Measurements from ENCODE around the gene CALCR.

CALCR gene

DNA sequence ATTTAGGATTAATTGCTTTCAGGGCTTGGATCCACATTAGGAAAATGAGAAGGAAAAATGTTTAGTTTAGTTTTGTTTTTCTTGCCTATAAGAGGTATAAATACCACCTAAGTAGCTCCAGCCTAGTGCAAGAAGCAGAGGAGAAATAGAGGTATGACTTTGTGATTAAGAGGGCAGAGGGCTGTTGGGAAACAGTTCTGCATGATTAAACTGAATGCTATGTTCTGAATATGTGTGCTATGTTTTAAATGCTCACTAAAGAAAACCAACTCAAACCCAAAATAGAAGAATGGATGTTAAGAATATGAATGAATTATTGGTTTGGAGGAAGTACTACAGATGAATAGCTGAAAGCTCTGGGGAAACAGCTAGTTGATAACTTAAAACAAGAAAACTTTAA lies 7.6 kb downstream of the CALCR start:
- no peaks in the 10 kb centered on the region for H3K9me3 ChIP-seq (ENCODE audit: control insufficient read depth, insufficient read depth, low read depth, low read length)
- ChIA-PET POLR2A (no interaction called here), CTCF (interaction anchor here (0.7 to 2.2 kb wide), 4 partner anchors 8 to 1119 kb away, joined by 3 to 6 read pairs (median 3); no protein-coding TSS in a partner anchor)
- no peak overlapping the region for H3K4me3 ChIP-seq (ENCODE audit: low read depth, low read length)
- H3K36me3 ChIP-seq (ENCODE audit: control insufficient read depth in 2 of 2, insufficient read depth in 1 of 2, low read length in 2 of 2) = no peaks in the 10 kb centered on the region
- no peaks in the 10 kb centered on the region for H3K4me1 ChIP-seq (ENCODE audit: control insufficient read depth, insufficient read depth, low read length)
- H3K27ac ChIP-seq (ENCODE audit: extremely low read depth, low read depth, low read length) = no peak overlapping the region
- TF ChIP-seq, protein P1, sequence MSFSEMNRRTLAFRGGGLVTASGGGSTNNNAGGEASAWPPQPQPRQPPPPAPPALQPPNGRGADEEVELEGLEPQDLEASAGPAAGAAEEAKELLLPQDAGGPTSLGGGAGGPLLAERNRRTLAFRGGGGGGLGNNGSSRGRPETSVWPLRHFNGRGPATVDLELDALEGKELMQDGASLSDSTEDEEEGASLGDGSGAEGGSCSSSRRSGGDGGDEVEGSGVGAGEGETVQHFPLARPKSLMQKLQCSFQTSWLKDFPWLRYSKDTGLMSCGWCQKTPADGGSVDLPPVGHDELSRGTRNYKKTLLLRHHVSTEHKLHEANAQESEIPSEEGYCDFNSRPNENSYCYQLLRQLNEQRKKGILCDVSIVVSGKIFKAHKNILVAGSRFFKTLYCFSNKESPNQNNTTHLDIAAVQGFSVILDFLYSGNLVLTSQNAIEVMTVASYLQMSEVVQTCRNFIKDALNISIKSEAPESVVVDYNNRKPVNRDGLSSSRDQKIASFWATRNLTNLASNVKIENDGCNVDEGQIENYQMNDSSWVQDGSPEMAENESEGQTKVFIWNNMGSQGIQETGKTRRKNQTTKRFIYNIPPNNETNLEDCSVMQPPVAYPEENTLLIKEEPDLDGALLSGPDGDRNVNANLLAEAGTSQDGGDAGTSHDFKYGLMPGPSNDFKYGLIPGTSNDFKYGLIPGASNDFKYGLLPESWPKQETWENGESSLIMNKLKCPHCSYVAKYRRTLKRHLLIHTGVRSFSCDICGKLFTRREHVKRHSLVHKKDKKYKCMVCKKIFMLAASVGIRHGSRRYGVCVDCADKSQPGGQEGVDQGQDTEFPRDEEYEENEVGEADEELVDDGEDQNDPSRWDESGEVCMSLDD (tag by site-specific recombination; IDR thresholded peaks at IDR 0.05) = no peak
- TF ChIP-seq OVOL3 (tag by site-specific recombination; IDR thresholded peaks at IDR 0.05) = no peak
- TF ChIP-seq ZNF416 (tag by site-specific recombination; IDR thresholded peaks at IDR 0.05) = no peak
- TF ChIP-seq, protein P2, sequence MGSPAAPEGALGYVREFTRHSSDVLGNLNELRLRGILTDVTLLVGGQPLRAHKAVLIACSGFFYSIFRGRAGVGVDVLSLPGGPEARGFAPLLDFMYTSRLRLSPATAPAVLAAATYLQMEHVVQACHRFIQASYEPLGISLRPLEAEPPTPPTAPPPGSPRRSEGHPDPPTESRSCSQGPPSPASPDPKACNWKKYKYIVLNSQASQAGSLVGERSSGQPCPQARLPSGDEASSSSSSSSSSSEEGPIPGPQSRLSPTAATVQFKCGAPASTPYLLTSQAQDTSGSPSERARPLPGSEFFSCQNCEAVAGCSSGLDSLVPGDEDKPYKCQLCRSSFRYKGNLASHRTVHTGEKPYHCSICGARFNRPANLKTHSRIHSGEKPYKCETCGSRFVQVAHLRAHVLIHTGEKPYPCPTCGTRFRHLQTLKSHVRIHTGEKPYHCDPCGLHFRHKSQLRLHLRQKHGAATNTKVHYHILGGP (tag by site-specific recombination; IDR thresholded peaks at IDR 0.05) = no peak
- TF ChIP-seq, protein P3, sequence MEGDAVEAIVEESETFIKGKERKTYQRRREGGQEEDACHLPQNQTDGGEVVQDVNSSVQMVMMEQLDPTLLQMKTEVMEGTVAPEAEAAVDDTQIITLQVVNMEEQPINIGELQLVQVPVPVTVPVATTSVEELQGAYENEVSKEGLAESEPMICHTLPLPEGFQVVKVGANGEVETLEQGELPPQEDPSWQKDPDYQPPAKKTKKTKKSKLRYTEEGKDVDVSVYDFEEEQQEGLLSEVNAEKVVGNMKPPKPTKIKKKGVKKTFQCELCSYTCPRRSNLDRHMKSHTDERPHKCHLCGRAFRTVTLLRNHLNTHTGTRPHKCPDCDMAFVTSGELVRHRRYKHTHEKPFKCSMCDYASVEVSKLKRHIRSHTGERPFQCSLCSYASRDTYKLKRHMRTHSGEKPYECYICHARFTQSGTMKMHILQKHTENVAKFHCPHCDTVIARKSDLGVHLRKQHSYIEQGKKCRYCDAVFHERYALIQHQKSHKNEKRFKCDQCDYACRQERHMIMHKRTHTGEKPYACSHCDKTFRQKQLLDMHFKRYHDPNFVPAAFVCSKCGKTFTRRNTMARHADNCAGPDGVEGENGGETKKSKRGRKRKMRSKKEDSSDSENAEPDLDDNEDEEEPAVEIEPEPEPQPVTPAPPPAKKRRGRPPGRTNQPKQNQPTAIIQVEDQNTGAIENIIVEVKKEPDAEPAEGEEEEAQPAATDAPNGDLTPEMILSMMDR (tag by site-specific recombination; IDR thresholded peaks at IDR 0.05) = no peak
- no peak for TF ChIP-seq ZNF394 (tag by site-specific recombination; IDR thresholded peaks at IDR 0.05; ENCODE audit: borderline replicate concordance)
- TF ChIP-seq ZNF610 (tag by site-specific recombination; IDR thresholded peaks at IDR 0.05; ENCODE audit: borderline replicate concordance) = no peak
- TF ChIP-seq, protein P4, sequence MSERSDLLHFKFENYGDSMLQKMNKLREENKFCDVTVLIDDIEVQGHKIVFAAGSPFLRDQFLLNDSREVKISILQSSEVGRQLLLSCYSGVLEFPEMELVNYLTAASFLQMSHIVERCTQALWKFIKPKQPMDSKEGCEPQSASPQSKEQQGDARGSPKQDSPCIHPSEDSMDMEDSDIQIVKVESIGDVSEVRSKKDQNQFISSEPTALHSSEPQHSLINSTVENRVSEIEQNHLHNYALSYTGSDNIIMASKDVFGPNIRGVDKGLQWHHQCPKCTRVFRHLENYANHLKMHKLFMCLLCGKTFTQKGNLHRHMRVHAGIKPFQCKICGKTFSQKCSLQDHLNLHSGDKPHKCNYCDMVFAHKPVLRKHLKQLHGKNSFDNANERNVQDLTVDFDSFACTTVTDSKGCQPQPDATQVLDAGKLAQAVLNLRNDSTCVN (tag by site-specific recombination; optimal IDR thresholded peaks at IDR 0.05) = no peak
- TF ChIP-seq, protein P5, sequence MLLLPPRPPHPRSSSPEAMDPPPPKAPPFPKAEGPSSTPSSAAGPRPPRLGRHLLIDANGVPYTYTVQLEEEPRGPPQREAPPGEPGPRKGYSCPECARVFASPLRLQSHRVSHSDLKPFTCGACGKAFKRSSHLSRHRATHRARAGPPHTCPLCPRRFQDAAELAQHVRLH (tag by site-specific recombination; IDR thresholded peaks at IDR 0.05) = no peak
- TF ChIP-seq ZNF600 (tag by site-specific recombination; IDR thresholded peaks at IDR 0.05) = no peak
- TF ChIP-seq ZNF768 (tag by site-specific recombination; IDR thresholded peaks at IDR 0.05) = no peak
- TF ChIP-seq KLF9 (tag by site-specific recombination; IDR thresholded peaks at IDR 0.05; ENCODE audit: low read depth) = no peak
- TF ChIP-seq IKZF3 (tag by site-specific recombination; IDR thresholded peaks at IDR 0.05) = no peak
- TF ChIP-seq ZNF175 (tag by site-specific recombination; IDR thresholded peaks at IDR 0.05) = no peak
- TF ChIP-seq ZNF660 (tag by site-specific recombination; IDR thresholded peaks at IDR 0.05) = no peak
- TF ChIP-seq ZBTB1 (tag by site-specific recombination; IDR thresholded peaks at IDR 0.05) = no peak

DNA sequence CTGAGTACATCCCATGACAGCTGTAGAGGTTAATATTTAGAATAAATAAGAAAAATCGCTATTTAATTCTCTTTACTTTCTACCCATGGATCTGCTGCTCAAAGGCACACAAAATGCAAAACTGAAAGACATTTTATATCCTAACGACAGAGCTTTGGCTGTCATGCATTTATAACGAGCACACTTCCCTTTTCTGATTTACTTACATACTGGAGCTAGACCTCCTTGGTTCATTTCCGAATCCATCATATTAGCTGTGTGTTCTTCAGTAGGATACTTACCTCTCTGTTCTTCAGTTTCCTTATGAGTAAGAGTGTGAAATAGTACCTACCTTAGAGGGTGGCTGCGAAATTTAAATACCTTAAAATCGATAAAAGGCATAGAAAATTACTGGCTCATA lies 10.9 kb downstream of the CALCR start:
- Histone ChIP-seq H3K4me3 (ENCODE audit: low read depth, low read length) (no peak overlapping the region), H3K9me3 (ENCODE audit: control insufficient read depth, insufficient read depth, low read depth, low read length) (no peaks in the 10 kb centered on the region), H3K36me3 (ENCODE audit: control insufficient read depth in 2 of 2, insufficient read depth in 1 of 2, low read length in 2 of 2) (no peaks in the 10 kb centered on the region), H3K27ac (ENCODE audit: extremely low read depth, low read depth, low read length) (no peak overlapping the region), H3K4me1 (ENCODE audit: control insufficient read depth, insufficient read depth, low read length) (0 out of 2 replicates have a peak, but pooled peaks cover 3% of the 10 kb centered on the region)
- CTCF ChIA-PET = interaction anchor here (0.9 to 1.4 kb wide), 2 partner anchors 13 to 189 kb away, joined by 3 read pairs; no protein-coding TSS in a partner anchor
- POLR2A ChIA-PET = no interaction called here
- TF ChIP-seq ZNF311 (tag by site-specific recombination; IDR thresholded peaks at IDR 0.05; ENCODE audit: borderline replicate concordance) (no peak), GFI1B (tag by site-specific recombination; IDR thresholded peaks at IDR 0.05) (no peak), ZNF677 (tag by site-specific recombination; IDR thresholded peaks at IDR 0.05) (no peak), ZNF596 (tag by site-specific recombination; IDR thresholded peaks at IDR 0.05) (no peak), ZNF768 (tag by site-specific recombination; IDR thresholded peaks at IDR 0.05) (no peak), ZNF791 (tag by site-specific recombination; IDR thresholded peaks at IDR 0.05) (no peak), ZNF121 (tag by site-specific recombination; IDR thresholded peaks at IDR 0.05) (no peak)
- TF ChIP-seq, protein P6, sequence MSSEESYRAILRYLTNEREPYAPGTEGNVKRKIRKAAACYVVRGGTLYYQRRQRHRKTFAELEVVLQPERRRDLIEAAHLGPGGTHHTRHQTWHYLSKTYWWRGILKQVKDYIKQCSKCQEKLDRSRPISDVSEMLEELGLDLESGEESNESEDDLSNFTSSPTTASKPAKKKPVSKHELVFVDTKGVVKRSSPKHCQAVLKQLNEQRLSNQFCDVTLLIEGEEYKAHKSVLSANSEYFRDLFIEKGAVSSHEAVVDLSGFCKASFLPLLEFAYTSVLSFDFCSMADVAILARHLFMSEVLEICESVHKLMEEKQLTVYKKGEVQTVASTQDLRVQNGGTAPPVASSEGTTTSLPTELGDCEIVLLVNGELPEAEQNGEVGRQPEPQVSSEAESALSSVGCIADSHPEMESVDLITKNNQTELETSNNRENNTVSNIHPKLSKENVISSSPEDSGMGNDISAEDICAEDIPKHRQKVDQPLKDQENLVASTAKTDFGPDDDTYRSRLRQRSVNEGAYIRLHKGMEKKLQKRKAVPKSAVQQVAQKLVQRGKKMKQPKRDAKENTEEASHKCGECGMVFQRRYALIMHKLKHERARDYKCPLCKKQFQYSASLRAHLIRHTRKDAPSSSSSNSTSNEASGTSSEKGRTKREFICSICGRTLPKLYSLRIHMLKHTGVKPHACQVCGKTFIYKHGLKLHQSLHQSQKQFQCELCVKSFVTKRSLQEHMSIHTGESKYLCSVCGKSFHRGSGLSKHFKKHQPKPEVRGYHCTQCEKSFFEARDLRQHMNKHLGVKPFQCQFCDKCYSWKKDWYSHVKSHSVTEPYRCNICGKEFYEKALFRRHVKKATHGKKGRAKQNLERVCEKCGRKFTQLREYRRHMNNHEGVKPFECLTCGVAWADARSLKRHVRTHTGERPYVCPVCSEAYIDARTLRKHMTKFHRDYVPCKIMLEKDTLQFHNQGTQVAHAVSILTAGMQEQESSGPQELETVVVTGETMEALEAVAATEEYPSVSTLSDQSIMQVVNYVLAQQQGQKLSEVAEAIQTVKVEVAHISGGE (tag by site-specific recombination; conservative IDR thresholded peaks at IDR 0.05; ENCODE audit: low read depth) = no peak
- TF ChIP-seq, protein P7, sequence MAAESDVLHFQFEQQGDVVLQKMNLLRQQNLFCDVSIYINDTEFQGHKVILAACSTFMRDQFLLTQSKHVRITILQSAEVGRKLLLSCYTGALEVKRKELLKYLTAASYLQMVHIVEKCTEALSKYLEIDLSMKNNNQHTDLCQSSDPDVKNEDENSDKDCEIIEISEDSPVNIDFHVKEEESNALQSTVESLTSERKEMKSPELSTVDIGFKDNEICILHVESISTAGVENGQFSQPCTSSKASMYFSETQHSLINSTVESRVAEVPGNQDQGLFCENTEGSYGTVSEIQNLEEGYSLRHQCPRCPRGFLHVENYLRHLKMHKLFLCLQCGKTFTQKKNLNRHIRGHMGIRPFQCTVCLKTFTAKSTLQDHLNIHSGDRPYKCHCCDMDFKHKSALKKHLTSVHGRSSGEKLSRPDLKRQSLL (tag by site-specific recombination; IDR thresholded peaks at IDR 0.05) = no peak

Data from HEK293 (cell line).